GM18526 (cell line): ENCODE measurements around the gene BPNT1.

Experiments
- POLR2A ChIP-seq: IDR thresholded peaks from 3 replicates; pipeline ENCODE4 v1.6.1; 2011; ENCODE audit not compliant: insufficient read length; ENCODE audit errors: extremely low read depth

BPNT1 gene

DNA sequence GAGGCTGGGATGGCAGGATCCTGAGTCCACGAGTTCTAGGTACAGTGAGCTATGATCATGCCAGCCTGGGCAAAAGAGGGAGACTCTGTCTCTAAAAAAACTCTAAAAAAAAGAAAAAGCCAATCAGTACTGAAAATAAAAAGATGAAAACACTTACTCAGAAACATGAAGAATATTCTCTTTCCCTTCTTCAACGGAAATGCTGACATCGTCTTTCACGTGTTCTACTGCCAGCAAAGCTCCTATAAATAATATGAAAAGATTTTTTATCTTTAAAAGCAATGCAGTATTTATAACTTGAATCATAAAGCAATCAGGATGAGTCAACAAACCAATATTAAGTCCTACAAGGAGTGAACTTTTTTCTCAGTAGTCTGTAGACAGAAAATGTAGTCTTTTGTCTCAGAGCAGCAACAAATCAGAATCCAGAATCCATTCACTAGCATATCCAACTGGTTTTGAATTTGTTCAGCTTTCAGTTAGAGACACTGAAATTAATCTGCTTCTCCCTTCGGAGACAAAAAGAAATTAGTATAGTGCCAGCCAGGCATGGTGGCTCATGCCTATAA lies 49.5 kb downstream of the BPNT1 start:
- no peak for TF ChIP-seq POLR2A

- no peak for TF ChIP-seq POLR2A
Measured at GRCh38 chr1:220038640-220039039, 50.9 kb downstream of the BPNT1 start.

GRCh38 chr1:220032911-220033310 lies 56.7 kb downstream of the BPNT1 start:
- TF ChIP-seq POLR2A, result no peak

- no peak for TF ChIP-seq POLR2A
Measured at GRCh38 chr1:220031287-220031686, 58.3 kb downstream of the BPNT1 start.

DNA sequence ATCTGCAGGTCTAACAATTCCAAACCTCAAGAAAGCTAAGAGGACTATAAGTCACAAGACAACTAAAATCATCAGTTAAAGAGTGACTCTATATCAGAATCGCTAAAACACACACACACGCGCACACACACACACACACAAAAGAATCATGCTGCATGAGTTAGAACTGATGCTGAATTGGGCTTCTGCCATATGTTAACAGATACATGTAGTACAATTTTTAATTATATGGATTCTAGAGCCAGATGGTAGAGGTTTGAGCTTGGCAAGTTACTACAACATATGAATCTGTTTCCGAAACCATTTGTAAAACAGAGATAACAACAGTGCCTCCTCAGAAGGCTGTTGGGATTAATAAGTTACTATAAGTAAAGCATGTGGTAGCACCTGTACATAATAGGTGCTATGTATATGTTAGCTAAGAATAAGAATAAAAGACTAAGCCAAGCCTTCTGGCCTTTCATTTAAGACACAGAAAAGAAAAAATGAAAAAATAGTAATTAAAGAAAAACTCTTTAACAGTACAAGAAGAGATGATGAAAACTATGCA lies 61.2 kb downstream of the BPNT1 start:
- TF ChIP-seq POLR2A, result no peak

GRCh38 chr1:220019071-220019470 lies 70.5 kb downstream of the BPNT1 start:
- TF ChIP-seq POLR2A, result no peak

DNA sequence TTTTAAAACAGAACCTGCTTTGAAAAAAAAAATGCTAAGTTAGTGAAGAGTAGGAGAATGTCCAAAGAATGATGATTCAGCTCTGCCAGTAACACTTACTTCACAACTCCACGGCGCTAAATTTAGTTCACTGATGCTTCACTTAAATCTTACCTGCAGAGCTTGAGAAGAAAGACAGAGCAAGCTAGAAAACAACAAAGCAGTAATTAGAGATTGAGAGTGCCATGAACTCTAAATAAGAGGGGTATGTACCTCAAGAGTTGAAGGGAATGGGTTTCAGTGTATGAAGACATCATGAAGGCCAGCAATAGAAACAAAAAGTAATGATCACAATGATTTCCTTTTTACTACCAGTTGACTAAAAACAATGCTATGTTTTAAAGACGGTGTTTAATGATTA lies 76.1 kb downstream of the BPNT1 start:
- no peak for TF ChIP-seq POLR2A

DNA sequence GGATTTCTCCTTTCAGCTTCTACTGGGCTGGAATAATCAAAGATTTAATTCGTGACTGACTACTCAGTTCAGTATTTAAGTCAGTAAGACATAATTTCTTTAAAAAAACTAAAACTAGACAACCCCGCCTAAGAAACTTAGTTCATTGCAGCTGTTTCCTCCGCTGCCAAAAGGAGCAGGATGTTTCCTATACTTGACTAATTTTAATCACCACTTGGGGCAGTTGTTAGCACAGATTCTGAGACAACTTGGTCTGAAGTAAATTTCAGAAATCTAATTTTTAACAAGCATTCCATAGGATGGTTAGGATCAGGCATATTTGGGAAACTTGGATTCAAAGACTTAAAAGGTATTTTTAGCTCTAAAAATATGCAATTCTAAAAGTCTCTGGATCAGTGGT lies 77.3 kb downstream of the BPNT1 start:
- no peak for TF ChIP-seq POLR2A

GRCh38 chr1:220011620-220012019 lies 78.0 kb downstream of the BPNT1 start:
- TF ChIP-seq POLR2A, result no peak
